Sigmoid colon (tissue), 7 donors: ENCODE measurements around the gene SARNP. TPM values are rescaled to one million over a fixed set of nuclear protein-coding genes. Genes with fewer than 3 reads are reported as not detected.

Experiments used
- DNase-seq: peaks from one replicate; pipeline ENCODE4 v3.0.0-alpha.2; 2019
- H3K27ac ChIP-seq, 4 donors: fragments of 200-600 bp; sonication (generic); one replicate each; pipeline ENCODE4 v1.5.1; 2016 to 2019; ENCODE audit warnings: mild to moderate bottlenecking in 1 of 4
- H3K27me3 ChIP-seq, 3 donors: fragments of 200-600 bp; sonication (generic); one replicate each; pipeline ENCODE4 v1.5.1; 2019; ENCODE audit warnings: mild to moderate bottlenecking in 1 of 3
- H3K36me3 ChIP-seq, 4 donors: fragments of 200-600 bp; sonication (generic); one replicate each; pipeline ENCODE4 v1.5.1; 2016 to 2019
- H3K4me1 ChIP-seq, 4 donors: fragments of 200-600 bp; sonication (generic); one replicate each; pipeline ENCODE4 v1.5.1; 2017 to 2019
- H3K4me3 ChIP-seq, 4 donors: fragments of 200-600 bp; sonication (generic); one replicate each; pipeline ENCODE4 v1.5.1; 2017 to 2019; ENCODE audit warnings: mild to moderate bottlenecking in 2 of 4, moderate library complexity in 1 of 4
- H3K9me3 ChIP-seq, 4 donors: fragments of 200-600 bp in 3 of 4; sonication (generic) in 3 of 4; one replicate each; pipeline versions ENCODE4 v1.5.1 to v1.6.1; 2013 to 2019
- CTCF ChIP-seq, 4 experiments: fragments of 450-650 bp in 3 of 4; fragments of 200-600 bp in 1 of 4; IDR thresholded peaks; one replicate each; pipeline ENCODE4 v1.5.1; 2016 to 2019; ENCODE audit warnings: antibody characterized with exemption in 4 of 4, mild to moderate bottlenecking in 3 of 4, moderate library complexity in 2 of 4
- EP300 ChIP-seq, 4 donors: sonication (generic); formaldehyde crosslinking; IDR thresholded peaks; one replicate each; pipeline ENCODE4 v1.6.1; 2017; ENCODE audit warnings: antibody characterized with exemption in 4 of 4
- POLR2A ChIP-seq, 2 donors: fragments of 450-650 bp; IDR thresholded peaks; one replicate each; pipeline ENCODE4 v1.6.1; 2016; ENCODE audit warnings: antibody characterized with exemption in 2 of 2, mild to moderate bottlenecking in 2 of 2, moderate library complexity in 2 of 2
- POLR2AphosphoS5 ChIP-seq, 4 donors: sonication (generic); formaldehyde crosslinking; IDR thresholded peaks; one replicate each; pipeline ENCODE4 v1.6.1; 2017; ENCODE audit warnings: antibody characterized with exemption in 4 of 4
- WGBS, 2 donors: extraction: QIAGEN DNeasy Blood & Tissue Kit; methylation state at CpG; one replicate each; pipeline ENCODE4 v1.1.7; 2013; 5-methylcytosine and 5-hydroxymethylcytosine counted together
- intact Hi-C: fragments of 100-400 bp; cut with DNase I; formaldehyde crosslinking; loops from one replicate; pipeline ENCODE4 v1.15.1; 2023
- polyA plus RNA-seq, 3 donors: library from polyadenylated mRNA; stranded (reverse); fragments of 200-250 nt; gene quantifications; one replicate each; pipeline ENCODE4 v1.2.3, GENCODE V29; 2013
- total RNA-seq, 4 donors: library from RNA; depleted of rRNA; stranded (reverse); fragments of >200 nt; gene quantifications; one replicate each; pipeline ENCODE4 v1.1.0, GENCODE V29; 2016
- donor health status: healthy with polysubstance abuse.
- donor health status: Bipolar disorder and iron deficiency.
- donor health status: healthy.

Gene SARNP
- total and polyA plus RNA-seq, 7 donors = 49.0 to 106 (median 81.9) TPM

DNA sequence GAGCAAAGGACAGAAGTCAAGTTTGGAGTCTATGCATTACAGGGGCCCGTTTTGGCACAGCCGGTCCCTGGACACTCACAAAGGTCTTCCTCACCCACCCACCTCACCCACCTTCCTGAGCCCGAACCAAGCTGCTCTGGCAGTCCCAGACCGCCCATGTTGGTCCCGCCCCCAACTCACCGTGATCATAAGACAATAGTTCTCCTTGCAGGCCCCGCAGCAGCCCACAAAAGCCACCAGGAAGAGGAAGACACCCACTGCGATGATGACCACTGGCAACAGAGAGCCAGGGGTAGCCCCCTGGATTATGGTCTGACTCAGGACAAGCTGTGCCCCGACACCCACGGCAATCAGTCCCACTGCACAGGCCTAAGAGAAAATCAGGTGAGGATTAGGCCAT is 90.6 kb downstream of the SARNP start:
- peaks cover 0 to 76% (median 74%) of the 10 kb centered on the region in 4 donors for H3K4me1 ChIP-seq
- no peaks in the 10 kb centered on the region for H3K9me3 ChIP-seq
- H3K4me3 ChIP-seq = peak overlapping the region; percentile 95 to 99 (median 98)
- DNase-seq = peak; percentile 70
- TF ChIP-seq CTCF (IDR thresholded peaks at IDR 0.05) = no peak
- no peak for TF ChIP-seq POLR2AphosphoS5 (IDR thresholded peaks at IDR 0.05)
- no peak for TF ChIP-seq POLR2A (IDR thresholded peaks at IDR 0.05)
- TF ChIP-seq EP300 (IDR thresholded peaks at IDR 0.05) = no peak
- no peaks in the 10 kb centered on the region for H3K27me3 ChIP-seq
- peak overlapping the region; percentile 100 for H3K27ac ChIP-seq
- WGBS, 2 donors = 47 to 61% methylated on average over 10 of the region's 10 CpGs
- peaks cover 19 to 36% (median 23%) of the 10 kb centered on the region in 4 donors for H3K36me3 ChIP-seq
- intact Hi-C loops = no loop called here

DNA sequence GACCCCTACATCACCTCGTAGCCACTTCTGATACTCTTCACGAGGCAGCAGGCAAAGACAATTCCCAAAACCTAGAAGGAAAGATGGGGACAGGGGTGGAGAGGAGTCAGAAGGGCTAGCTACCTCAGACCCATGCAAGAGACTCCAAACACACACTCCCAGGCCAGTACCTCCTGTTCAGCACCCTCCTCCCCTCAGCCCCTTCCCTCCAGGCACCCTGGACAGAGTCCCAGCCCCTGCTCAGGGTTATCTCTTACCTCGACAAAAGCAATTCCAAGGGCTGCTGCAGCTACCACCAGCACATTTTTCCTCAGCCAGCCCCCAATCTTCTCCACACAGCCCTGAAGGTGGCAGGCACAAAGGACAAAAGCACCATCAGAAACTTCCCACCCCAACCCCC is 92.0 kb downstream of the SARNP start:
- 60 to 78% methylated on average over 3 of the region's 3 CpGs for WGBS, 2 donors
- intact Hi-C loops = no loop called here
- H3K27ac ChIP-seq = peak overlapping the region; percentile 100

GRCh38 chr12:55724940-55725309 is 92.6 kb downstream of the SARNP start:
- peaks cover 0 to 80% (median 77%) of the 10 kb centered on the region in 4 donors for H3K4me1 ChIP-seq
- no peaks in the 10 kb centered on the region for H3K27me3 ChIP-seq
- WGBS, 2 donors = 45 to 66% methylated on average over 3 of the region's 3 CpGs
- H3K9me3 ChIP-seq = no peaks in the 10 kb centered on the region
- H3K4me3 ChIP-seq = no peak overlapping the region
- intact Hi-C loops = no loop called here
- TF ChIP-seq POLR2AphosphoS5 (IDR thresholded peaks at IDR 0.05) (no peak), EP300 (IDR thresholded peaks at IDR 0.05) (no peak), POLR2A (IDR thresholded peaks at IDR 0.05) (no peak), CTCF (IDR thresholded peaks at IDR 0.05) (no peak)
- peaks cover 19 to 36% (median 23%) of the 10 kb centered on the region in 4 donors for H3K36me3 ChIP-seq
- peak; percentile 63 for DNase-seq
- peak overlapping the region; percentile 100 for H3K27ac ChIP-seq

More for the DNA sequence above, 92.0 kb downstream of the SARNP start:
- Histone ChIP-seq H3K4me3 (no peak overlapping the region), H3K4me1 (peaks cover 0 to 80% (median 77%) of the 10 kb centered on the region in 4 donors), H3K9me3 (no peaks in the 10 kb centered on the region), H3K27me3 (no peaks in the 10 kb centered on the region), H3K36me3 (peaks cover 19 to 36% (median 23%) of the 10 kb centered on the region in 4 donors)
- TF ChIP-seq POLR2A (IDR thresholded peaks at IDR 0.05) (no peak), EP300 (IDR thresholded peaks at IDR 0.05) (no peak), CTCF (IDR thresholded peaks at IDR 0.05) (no peak), POLR2AphosphoS5 (IDR thresholded peaks at IDR 0.05) (no peak)
- DNase-seq = peak; percentile 56

DNA sequence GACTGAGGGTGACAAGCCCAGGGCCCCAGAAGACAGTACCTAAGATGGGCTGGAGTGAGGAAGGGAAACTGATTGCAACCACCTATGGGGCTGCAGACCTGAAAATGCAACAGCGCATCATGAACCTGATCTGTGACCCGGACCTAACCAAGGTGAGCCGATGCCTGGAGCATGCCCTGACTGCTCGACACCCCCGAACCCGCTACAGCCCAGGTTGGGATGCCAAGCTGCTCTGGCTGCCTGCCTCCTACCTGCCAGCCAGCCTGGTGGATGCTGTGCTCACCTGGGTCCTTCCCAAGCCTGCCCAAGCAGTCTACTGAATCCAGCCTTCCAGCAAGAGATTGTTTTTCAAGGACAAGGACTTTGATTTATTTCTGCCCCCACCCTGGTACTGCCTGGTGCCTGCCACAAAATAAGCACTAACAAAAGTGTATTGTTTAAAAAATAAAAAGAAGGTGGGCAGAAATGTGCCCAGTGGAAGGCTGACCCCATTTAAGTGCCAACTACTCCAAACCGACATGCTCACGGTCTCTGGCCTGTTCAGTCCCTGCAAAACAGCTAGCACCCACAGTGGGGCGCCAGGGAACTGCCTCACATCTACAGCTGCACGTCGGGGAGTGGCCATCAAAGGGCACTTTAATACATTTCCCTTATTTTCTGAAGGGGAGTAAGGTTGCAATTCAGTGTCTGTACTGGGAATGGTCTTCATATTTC is 93.1 kb downstream of the SARNP start:
- Histone ChIP-seq H3K27ac (peak overlapping the region; percentile 100), H3K36me3 (peaks cover 19 to 36% (median 23%) of the 10 kb centered on the region in 4 donors), H3K27me3 (no peaks in the 10 kb centered on the region), H3K4me1 (peaks cover 0 to 82% (median 80%) of the 10 kb centered on the region in 4 donors), H3K4me3 (no peak overlapping the region), H3K9me3 (no peaks in the 10 kb centered on the region)
- intact Hi-C loops = no loop called here
- 48 to 58% methylated on average over 11 of the region's 11 CpGs for WGBS, 2 donors
- DNase-seq = peak; percentile 88
- TF ChIP-seq EP300 (IDR thresholded peaks at IDR 0.05) (no peak), POLR2AphosphoS5 (IDR thresholded peaks at IDR 0.05) (peak in 2 of 4 donors; percentile 9 to 10), CTCF (IDR thresholded peaks at IDR 0.05) (peak; percentile 12 to 57 (median 47)), POLR2A (IDR thresholded peaks at IDR 0.05) (no peak)
